Measurements from ENCODE around the gene ARMC9.
A peak's percentile ranks its signal among the peaks of the same experiment; 100 is the strongest.

The ARMC9 gene

DNA sequence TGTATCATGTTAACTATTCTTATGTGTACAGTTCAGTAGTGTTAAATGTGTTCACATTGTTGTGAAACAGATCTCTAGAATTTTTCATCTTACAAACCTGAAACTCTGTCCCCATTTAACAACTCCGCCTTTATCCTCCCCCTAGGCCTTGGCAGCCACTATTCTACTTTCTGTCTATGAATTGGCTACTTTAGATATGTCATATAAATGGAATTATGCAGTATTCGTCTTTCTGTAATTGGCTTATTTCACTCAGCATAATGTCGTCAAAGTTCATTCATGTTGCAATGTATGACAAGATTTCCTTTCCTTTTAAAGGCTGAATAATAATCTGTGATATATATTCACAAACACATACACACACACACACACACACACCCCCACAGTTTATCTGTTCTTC lies 12.4 kb downstream of the ARMC9 start:
- no peak for DNase-seq

DNA sequence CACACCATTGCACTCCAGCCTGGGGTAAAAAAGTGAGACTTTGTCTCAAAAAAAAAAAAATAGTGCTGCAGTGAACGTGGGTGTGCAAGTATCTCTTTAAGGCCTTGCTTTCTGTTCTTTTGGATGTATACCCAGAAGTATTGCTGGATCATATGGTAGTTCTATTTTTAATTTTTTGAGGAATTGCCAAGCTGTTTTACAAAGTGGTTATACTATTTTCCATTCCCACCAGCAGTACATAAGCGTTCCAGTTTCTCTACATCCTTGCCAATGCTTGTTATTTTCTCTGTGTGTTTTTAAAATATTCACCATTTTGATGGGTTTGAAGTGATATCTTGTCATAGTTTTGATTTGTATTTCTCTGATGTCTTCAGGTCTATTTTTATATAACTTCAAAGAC lies 13.1 kb downstream of the ARMC9 start:
- DNase-seq = no peak

- DNase-seq = no peak
These were observed 14.0 kb downstream of the ARMC9 start for GRCh38 chr2:231212329-231212845.

DNA sequence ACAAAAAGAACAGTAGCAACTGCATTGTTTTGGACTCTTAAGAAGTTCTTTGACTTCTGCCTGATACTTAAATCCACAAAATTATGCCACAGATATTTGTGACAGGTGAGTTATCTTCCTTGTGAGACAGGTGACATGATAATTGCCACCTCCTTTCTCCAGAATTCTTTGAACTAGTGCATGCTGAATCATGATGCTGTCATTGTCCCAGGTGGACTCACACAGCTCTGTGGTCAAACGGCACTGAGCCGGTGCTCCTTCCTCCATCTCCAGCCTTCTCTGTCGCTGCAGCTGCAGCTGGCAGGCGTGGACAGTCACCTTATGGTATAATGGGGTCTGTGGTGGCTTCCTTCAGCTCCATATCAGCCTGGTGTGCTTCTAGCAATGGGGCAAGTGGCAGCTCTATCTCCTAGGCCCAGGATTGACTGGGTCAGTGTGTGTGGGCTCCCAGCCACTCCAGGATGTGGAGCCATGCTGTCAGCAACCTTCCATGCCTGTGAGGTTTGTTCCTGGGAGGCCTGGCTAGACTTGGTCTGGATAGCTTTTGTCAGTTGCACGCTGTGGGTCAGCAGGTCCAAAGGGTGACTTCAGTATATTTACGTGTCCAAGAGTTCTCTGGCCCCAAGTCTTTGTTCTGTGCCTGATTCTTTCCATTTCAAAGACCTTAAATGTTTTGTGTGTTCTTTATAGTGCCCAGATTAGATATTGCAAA lies 15.7 kb downstream of the ARMC9 start:
- DNase-seq = no peak

DNA sequence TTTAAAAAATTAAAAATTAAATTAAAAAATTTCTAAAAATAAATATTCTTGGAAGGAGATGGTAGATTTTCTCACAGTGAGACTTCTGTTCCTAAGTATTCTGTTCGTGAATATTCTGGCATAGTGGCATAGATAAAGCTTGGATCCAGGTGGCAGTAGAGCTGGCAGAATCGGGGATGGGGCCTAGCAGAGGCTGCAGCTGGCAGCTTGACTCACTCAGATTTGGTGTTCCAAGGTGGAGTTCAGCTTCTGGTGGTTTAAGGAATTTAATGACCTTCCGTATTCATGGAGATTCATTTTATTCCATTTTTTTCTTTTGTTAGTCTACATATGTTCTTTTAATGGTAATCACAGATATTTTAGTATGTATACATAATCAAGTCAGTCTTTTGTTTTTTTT lies 19.9 kb downstream of the ARMC9 start:
- no peak for DNase-seq

- no peak for DNase-seq
These were observed 20.9 kb downstream of the ARMC9 start for GRCh38 chr2:231219289-231219688.

DNA sequence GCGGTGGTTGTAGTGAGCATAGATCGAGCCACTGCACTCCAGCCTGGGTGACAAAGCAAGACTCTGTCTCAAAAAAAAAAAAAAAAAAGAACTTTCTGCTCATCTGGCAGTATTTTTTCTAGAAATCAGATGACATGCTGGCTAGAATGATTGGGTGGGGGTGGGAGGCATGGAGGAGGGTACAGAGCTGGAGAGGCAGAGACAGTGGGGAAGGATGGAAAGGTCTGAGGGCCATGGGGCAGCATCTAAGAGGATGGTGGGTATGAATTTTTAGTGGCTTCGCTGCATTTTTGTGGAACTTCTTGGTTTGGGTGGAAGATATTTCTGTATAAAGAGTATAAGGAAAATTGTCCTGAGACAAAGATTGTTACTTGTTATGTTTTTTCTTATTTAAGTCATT lies 23.3 kb downstream of the ARMC9 start:
- DNase-seq = no peak

DNA sequence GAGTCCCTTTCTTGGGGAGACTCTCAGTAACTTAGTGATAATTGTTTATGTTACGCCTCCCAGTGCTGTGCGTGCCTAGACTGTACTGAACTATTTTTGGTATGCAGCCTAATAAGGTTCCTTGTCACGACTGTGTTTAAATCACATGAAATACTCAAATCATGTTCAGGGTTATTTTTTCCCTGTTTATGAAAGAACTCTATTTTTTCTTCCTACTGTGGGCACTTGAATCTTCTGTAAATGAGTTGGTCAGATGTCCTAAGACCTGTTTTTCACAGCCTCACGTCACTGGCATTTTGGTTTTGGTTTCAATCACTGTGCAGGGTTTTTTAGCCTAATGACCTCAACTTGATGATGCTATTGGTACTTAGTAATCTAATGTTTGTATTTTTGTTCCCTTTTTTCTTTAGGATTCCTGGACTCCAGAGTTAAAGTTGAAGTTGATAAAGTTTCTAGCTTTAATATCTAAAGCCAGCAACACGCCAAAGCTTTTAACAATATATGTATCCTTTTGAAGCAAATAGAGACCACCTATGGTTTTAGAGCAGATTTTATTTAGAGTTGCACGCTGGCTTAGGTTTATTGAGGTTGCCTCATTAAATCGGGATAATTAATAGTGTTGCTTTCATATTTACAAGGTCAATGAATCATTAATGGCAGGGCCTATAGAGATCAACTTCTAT lies 24.0 kb downstream of the ARMC9 start:
- DNase-seq = no peak

DNA sequence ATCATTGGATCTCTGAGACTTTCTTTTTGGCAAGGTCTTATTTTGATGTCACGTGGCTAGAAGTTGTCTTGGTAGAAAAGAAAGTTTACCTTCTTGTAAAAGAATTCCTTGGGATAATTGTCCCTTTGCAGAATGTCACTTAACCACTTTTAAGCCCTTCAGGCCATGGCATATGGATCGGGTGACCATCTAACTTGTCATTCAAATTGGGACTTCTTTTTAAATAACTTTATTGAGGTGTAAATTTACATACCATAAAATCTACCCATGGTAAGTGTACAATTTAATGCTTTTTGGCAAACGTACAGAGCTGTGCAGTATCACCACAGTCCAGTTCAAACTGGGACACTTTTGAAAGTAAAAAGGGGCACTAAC lies 24.6 kb downstream of the ARMC9 start:
- no peak for DNase-seq

DNA sequence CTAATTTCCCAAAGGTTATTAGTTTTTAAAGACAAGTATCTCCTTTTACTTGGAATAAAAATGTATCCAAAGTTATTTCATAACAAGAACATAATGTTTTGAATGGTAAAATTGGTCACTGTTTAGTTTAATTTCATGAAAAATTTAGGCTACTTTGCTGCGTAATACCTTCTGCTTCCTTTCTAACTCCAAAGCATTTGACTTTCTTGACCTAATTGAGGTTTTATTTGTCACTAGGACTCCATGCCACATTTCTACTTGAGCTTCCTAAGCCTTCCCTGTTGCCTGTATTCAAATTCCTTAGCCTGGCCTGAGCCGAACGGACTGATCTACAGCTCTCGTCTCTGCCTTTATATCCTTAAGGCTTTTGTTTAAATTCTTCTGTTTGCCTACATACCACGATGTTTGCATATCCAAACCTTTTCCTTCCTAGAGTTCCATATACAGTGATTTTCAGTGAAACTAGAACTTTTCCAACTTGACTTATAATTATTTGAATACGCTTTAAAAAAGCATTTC lies 25.1 kb downstream of the ARMC9 start:
- DNase-seq = no peak

DNA sequence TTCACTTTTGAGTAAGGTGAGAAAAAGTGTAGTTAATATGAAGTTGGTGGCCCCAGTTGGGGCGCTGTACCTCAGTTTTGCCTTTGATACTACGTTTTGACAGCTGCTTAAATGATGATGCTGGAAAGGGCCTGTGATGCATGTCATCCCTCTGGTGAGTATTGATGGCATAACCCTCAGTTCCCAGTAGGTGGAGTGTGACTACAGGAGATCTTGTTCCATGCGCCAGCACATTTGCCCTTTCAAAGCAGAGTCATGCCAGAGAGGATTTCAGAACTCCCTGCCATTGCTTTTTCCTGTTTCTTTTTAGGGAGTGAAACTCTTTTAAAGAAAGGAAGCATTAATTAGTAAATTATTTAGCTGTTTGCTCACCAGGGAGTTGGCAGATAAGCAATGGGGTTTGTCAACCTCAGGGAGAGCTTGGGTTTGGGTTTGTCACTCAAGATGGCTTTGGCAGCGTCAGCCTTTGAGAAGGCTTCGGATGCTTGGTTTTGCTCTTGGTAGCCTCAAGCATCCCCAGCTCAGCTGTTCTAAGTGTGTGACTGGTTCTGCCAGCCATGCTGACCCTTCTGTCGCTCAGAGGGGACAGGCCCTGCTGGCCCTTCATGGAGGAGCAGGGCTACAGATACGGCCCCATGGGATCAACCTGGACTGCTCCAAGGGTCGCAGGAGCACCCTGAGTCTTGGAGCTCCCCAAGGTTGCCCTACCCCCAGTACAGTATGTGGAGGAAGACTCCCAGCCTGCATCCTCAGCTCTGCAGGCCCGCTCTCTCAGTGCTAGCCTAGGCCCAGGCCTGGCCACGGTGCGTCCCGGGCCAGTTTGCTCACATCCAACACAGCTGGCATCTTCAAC lies 29.1 kb downstream of the ARMC9 start:
- DNase-seq = peak; percentile 67 to 69

DNA sequence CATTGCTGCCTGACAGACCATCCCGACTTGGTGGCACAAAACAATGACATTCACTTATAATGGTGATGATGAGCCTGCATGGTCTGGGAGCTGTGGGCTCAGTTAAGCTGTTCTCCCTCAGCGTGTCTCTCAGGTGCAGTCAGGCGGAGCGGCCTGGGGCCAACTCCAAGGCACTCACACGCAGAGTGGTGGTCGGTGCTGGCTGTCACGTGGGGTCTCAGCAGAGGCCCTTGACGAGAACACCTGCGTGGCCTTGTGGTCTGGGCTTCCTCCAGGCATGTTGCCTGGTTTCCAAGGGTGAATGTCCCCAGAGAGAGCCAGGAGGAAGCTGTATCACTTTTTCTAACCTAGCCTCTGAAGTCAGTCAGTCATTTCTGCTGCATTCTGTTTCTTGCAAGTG lies 29.8 kb downstream of the ARMC9 start:
- DNase-seq = no peak

GRCh38 chr2:231228974-231229529 lies 30.6 kb downstream of the ARMC9 start:
- DNase-seq = no peak

GRCh38 chr2:231235217-231235616 lies 36.8 kb downstream of the ARMC9 start:
- no peak for DNase-seq

DNA sequence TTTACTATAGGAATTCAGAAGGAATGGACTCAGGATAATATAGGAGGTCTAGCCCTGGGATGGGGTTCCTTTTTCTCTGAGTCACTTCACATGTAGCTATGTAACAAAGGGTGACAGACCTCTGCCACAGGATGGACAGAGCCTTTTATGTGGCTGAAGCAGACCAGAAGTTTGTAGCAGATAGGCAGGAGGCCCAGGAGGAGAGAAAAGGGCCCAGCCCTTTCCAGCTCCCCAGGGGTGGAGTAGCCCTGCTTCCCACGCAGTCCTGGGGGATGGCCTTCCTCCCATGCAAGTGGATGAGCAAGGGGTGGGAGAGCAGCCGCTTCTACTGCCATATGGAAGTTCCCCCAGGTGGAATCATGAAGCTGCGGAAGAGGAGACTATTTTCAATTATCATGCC lies 40.3 kb downstream of the ARMC9 start:
- DNase-seq = no peak

GRCh38 chr2:231239751-231240150 lies 41.3 kb downstream of the ARMC9 start:
- DNase-seq = no peak

- DNase-seq = no peak
These were observed 43.5 kb downstream of the ARMC9 start for GRCh38 chr2:231241755-231242507.

GRCh38 chr2:231243866-231244265 lies 45.4 kb downstream of the ARMC9 start:
- no peak for DNase-seq

DNA sequence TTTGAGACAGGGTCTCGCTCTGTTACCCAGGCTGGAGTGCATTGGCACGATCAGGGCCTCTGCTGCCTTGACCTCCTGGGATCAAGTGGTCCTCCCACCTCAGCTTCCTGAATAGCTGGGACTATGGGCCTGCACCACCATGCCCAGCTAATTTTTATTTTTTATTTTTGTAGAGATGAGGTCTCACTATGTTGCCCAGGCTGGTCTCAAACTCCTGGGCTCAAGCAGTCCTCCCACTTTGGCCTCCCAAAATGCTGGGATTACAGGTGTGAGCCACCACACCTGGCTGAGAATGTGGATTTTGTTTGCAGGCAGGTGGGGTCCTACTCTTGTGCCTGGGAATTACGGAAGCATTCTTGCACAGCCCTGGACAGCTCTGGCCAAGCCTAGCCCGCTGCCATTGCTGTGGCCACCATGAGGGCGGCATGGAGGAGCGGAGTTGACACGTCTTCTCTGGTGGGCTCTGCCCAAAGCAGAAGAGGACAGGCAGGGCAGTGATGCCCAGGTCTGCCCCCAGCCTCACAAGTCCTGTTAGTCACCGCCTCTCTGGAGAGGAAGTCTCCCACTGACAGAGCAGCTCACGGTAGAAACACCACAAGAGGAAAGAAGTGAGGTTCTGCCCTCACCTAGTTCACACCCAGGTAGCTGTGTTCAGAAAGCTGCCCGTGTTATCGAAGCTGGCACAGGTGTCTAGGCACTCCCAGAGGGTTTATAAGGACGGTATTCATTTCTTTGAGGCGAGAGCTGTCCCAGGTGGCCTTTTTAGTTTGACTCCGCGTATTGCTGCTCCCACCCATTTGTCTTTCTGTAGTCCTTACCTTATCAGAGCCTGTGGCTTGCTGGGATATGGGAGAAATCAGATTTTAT lies 46.2 kb downstream of the ARMC9 start:
- DNase-seq = no peak

GRCh38 chr2:231245249-231246094 lies 47.0 kb downstream of the ARMC9 start:
- DNase-seq = no peak

All from SHP77 (cell line).